GM19452 (cell line): Measurements from ENCODE around the gene CCT7.
A peak's percentile ranks its signal among the peaks of the same experiment; 100 is the strongest.
"Not testable (repeated sequence)": the region's sequence is repeated elsewhere in the genome, so short reads cannot be mapped to it uniquely, and the experiment has no call there.

Source experiments
- ATAC-seq: cut with Tn5 transposase; IDR thresholded peaks from one replicate; pipeline ENCODE4 v1.9.1; 2021; ENCODE audit not compliant: unreplicated experiment

Gene CCT7

DNA sequence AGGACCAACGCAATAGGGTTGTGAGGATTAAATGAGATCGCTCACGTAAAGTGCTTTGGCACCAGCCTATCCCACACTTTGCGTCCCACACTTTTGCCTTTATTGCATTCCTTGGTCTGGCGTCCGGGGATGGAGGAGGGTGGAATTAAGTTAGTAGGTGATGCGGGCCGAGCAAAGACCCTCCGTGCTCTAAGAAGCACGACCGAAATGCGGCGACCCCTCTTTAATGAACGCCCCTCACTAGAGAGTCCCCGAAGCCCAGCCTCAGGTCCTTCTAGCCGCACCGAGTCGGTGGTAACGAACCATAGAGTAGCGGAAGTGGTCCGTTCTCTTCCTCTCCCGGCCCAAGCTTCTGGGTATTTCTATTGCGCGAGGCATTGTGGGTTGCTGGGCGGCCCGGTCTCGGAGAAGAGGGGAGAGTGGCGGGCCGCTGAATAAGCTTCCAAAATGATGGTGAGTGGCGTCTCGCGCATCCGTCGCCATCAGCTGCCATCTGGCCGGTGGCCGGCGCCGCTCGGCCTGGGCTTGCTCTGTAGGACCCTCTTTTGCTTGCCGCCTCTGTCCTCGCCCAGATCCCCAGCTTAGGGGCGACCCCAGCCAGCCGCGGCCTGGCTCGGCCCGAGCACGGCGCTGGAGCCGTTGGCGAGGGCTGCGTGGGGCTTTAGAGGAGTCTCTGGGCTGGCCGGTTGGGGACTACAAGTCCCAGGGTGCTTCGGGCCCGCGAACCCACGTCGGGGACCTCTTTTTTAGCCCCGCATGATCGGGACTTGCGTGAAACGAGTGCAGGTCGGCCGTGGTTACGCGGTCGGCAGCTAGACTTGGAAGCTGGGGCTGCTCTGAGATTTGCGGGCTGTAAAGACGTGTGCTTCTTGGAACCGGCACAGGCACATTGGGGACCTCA lies at the start of gene CCT7:
Gene CCT7 (plus strand): TSS at position 377 of the 901 bp plus-strand sequence. CDS start 71 bp downstream, at position 448.
- peak; percentile 55 for ATAC-seq

DNA sequence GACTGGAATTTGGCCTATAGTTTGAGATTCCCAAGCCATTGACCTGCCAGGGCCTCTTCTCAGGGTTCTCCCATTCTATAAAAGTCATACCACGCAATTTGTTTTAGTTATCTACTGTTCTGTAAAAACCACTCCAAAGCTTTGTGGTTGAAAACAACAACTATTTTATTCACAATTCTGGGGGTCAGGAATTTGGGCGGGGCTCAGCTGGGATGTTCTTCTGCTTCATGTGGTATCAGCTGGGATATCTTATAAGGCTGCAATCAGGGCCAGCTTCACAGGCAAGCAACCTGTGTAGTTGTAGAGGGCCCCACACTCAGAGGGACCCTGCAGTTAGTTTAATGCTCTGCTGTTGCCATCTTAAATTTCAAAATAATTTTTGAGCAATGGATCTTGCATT lies 48.1 kb upstream of the CCT7 start:
- no peak for ATAC-seq

DNA sequence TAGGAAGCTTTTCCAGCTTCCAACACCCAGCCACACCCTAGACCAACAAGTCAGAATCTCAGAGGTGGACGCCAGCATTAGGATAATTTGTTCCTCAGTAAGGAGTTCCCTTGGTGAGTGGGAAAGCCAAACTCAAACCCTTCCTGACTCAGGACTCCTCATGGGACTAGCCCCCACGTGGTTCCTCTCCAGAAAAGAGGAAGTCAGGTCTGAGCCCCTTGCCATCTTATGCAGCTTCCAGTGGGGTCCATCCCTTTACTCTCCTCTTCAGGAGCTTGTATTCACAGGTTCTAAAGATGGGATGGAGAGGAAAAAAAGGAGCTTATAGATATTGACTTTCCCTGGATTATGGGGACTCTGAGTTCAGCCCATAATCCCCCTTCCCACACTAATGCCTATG lies 46.6 kb upstream of the CCT7 start:
- no peak for ATAC-seq

DNA sequence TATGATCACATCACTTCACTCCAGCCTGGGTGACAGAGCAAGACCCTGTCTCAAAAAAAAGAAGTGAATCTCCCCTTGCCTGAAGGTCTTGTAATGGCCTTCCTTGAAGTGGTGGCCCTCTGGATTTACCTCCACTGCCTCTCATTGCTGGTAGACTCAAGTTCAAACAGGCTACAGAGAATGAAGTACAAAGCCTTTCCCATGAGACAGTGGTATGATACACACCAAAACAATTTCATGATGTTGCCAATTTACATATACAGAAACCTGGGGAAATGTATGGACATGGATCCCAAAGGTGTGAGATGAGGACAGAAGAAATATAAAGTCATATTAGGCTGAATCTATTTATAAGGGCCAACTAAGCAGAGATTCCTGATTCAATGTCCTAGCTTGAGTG lies 36.5 kb upstream of the CCT7 start:
- no peak for ATAC-seq

- not testable (repeated sequence) for ATAC-seq
These were observed 33.8 kb upstream of the CCT7 start for GRCh38 chr2:73200281-73200680.

DNA sequence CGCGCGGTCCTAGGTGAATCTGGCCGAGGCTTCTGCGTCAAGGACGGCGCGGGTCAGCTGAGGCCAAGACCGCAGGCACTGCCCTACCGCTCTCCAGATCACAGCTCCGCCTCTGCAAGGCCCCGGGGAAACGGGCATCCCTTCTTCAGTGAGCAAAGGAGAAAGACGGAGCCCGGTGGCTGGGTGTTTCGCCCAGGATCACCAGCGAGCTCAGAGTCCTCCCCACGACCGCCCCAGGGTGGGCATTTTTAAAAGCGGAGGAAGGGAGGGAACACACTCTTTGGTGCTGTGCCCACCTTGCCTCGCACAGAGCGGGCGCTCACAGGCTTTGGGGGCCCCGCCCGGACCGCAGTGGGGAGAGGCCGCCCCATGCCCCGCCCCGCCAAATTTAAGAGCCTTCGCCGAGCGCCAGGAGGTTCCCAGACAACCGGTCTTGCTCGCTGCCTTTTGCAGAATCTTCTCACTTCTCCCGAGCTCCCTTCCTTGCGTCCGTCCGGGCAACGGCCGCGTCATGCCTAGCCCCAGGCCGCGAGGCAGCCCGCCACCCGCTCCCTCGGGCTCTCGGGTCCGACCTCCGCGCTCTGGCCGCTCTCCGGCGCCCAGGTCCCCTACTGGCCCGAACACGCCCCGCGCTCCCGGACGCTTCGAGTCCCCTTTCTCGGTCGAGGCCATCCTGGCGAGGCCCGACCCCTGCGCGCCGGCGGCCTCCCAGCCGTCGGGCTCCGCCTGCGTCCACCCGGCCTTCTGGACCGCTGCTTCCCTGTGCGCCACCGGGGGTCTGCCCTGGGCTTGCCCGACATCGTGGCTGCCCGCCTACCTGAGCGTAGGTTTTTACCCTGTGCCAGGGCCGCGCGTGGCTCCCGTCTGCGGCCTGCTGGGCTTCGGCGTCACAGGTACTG lies 31.7 kb upstream of the CCT7 start, which contains the start of gene NOTO:
Gene NOTO (plus strand): TSS at position 419 of the 899 bp plus-strand sequence. CDS start 93 bp downstream, at position 512.
- ATAC-seq: no peak

DNA sequence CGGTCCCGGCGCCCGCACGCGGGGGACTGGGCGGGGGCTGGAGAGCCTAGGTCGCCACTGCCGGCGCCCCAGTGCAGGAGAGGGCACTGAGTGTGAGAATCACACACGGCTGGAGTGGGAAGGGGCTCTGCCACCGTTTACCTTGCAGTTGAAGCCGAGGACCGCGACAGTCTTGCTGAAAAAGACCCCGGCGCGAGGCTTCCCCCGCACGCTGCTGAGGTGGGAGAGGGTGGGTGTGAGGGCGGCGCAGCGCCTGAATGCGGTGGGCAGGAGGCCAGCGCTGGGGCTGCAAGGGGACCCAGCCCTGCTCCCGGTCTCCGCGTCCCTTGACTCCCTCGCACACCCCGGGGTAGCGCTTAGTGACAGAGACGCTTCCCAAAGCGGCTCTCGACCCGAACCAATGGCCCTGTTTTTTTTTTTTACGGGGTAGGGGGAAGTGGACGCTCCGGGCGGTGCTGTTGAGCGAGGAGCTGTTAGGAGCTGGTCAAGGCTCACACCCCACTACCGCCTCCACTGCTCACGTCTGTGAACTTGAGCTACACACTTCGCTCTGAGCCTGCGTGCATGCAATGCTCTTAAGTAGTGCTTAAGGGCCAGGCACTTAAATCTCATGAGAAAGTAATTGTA lies 30.9 kb upstream of the CCT7 start:
- ATAC-seq: no peak

GRCh38 chr2:73205611-73206010 lies 28.5 kb upstream of the CCT7 start:
- no peak for ATAC-seq

- no peak for ATAC-seq
These were observed 25.9 kb upstream of the CCT7 start for GRCh38 chr2:73208258-73208657.

GRCh38 chr2:73210019-73210418 lies 24.1 kb upstream of the CCT7 start:
- ATAC-seq: no peak

- no peak for ATAC-seq
These were observed 23.4 kb upstream of the CCT7 start for GRCh38 chr2:73210696-73211095.

DNA sequence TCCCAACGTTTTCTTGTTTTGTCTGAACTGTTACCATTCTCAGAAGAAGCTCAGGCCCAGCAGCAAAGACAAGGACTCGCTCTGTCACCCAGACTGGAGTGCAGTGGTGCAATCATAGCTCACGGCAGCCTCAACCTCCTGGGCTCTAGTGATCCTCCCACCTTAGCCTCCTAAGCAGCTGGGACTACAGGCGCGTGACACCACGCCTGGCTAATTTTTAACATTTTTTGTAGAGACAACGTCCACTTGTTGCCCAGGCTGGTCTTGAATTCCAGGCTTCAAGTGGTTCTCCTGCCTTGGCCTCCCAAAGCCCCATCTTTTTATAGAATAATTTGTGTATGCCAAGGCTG lies 22.0 kb upstream of the CCT7 start:
- ATAC-seq: no peak

DNA sequence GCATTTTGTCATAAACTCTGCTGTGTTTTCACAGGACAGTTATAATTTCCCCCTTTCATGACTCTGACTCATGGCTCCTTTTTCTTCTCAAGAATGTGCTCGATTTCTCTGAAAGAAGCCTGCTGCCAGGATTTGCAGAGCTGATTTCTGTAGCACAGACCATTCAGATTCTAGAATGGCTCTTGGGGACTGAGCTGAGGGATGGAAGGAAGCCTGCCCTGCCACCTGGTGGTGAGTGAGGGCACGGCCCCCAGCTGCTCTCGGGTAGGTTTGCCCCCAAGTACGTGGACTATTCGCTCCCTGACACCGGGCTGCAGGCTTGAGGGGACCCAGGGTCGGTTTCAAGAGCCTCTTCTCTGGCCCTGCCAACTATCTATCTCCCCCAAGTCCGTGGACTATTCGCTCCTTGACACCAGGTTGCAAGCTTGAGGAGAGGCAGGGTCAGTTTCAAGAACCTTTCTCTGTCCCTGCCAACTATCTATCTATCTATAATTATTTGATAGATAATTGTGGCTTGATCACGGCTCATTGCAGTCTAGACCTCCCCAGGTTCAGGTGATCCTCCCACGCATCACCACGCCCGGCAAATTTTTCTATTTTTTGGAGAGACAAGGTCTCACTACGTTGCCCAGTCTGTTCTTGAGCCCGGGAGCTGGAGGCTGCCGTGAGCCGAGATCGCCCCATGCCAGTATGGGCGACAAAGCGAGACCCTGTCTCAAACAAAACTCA lies 21.5 kb upstream of the CCT7 start:
- ATAC-seq: peak; percentile 60

- peak; percentile 93 for ATAC-seq
These were observed 19.7 kb upstream of the CCT7 start, which contains the start of gene SMYD5 for GRCh38 chr2:73214120-73215035. SMYD5 (plus strand) TSS chr2:73214245; CDS start chr2:73214267, 22 bp downstream.

- no peak for ATAC-seq
These were observed 18.9 kb upstream of the CCT7 start for GRCh38 chr2:73215254-73215653.

DNA sequence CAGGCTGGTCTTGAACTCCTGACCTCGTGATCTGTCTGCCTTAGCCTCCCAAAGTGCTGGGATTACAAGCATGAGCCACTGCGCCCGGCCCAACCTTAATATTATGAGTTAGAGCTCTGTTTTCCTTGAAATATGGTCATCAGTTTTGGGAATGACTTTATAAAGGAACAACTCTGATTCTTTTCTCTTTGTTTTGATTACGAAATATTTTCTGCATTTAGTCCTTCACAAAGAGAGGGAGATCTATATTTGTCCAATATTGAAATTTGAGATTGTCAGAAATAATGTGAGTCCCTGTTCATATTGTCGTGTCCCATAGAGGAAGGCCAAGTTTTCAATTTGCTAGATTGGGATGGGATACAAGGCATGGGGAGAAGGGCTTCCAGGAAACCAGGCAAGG lies 16.9 kb upstream of the CCT7 start:
- ATAC-seq: no peak

GRCh38 chr2:73217826-73218225 lies 16.3 kb upstream of the CCT7 start:
- ATAC-seq: no peak

DNA sequence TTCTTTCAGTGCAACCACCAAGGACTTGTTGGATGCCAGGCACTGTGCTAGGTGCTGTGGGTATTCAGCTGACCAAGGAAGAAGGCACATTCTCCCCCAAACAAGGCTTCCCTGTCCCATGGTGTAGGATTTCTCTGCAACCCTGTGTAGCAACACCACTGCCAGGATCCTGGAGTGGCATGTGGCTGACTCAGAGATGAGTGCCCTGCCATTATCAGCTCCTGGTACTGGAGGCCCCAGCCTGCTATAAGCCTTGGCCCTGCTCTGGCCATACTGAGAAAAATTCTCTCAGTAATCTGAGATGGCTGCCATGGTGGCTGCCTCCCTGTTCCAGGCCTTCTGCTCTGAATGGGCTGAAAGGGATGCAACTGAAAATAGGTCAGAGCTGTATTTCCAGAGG lies 15.8 kb upstream of the CCT7 start:
- ATAC-seq: no peak

GRCh38 chr2:73223821-73224220 lies 10.3 kb upstream of the CCT7 start:
- ATAC-seq: no peak
